Lower leg skin (tissue), 4 donors: Measurements from ENCODE around the gene ZNF76. TPM values are rescaled to one million over a fixed set of nuclear protein-coding genes. Genes with fewer than 3 reads are reported as not detected.

Experiments used
- DNase-seq, 2 donors: peaks; one replicate each; pipeline ENCODE4 v3.0.0-alpha.2; 2019; ENCODE audit warnings: low spot score in 2 of 2
- H3K4me3 ChIP-seq: fragments of 200-600 bp; sonication (generic); 2 replicates; pipeline ENCODE4 v1.5.1; 2017; ENCODE audit warnings: mild to moderate bottlenecking, low read depth; ENCODE audit not compliant: poor library complexity, severe bottlenecking
- CTCF ChIP-seq, 3 donors: fragments of 450-650 bp; IDR thresholded peaks; one replicate each; pipeline ENCODE4 v1.5.1; 2016; ENCODE audit warnings: antibody characterized with exemption in 3 of 3, mild to moderate bottlenecking in 3 of 3, moderate library complexity in 2 of 3
- POLR2A ChIP-seq, 2 donors: fragments of 450-650 bp; IDR thresholded peaks; one replicate each; pipeline ENCODE4 v1.6.1; 2016 to 2017; ENCODE audit warnings: antibody characterized with exemption in 2 of 2, mild to moderate bottlenecking in 1 of 2, moderate library complexity in 1 of 2
- WGBS, 2 donors: methylation state at CpG; one replicate each; pipeline ENCODE4 v1.1.5; 2018; 5-methylcytosine and 5-hydroxymethylcytosine counted together
- intact Hi-C: fragments of 100-400 bp; cut with DNase I; formaldehyde crosslinking; loops from one replicate; pipeline ENCODE4 v1.15.0; 2023; ENCODE audit warnings: low total_unique reads
- total RNA-seq, 4 donors: library from RNA; depleted of rRNA; stranded (reverse); fragments of >200 nt; gene quantifications; one replicate each; pipeline ENCODE4 v1.1.0, GENCODE V29; 2016

Gene ZNF76
- total RNA-seq, 4 donors from 2014 or later: 12.4 to 21.4 (median 16.8) TPM

- DNase-seq: peak in 1 of 2 donors; percentile 67
- intact Hi-C loops: loop anchor here (10.0 kb wide), 2 partner anchors 99 to 259 kb away; partner anchors contain the start of gene TCP11
- WGBS, 2 donors: 83 to 85% methylated on average over 16 of the region's 17 CpGs
- no peak for TF ChIP-seq CTCF (IDR thresholded peaks at IDR 0.05)
- no peak for TF ChIP-seq POLR2A (IDR thresholded peaks at IDR 0.05)
- H3K4me3 ChIP-seq: no peak overlapping the region
These were observed 16.1 kb upstream of the ZNF76 start for GRCh38 chr6:35243386-35243958.

GRCh38 chr6:35244551-35244950, 15.0 kb upstream of the ZNF76 start:
- TF ChIP-seq CTCF (IDR thresholded peaks at IDR 0.05) (no peak), POLR2A (IDR thresholded peaks at IDR 0.05) (no peak)
- no peak overlapping the region for H3K4me3 ChIP-seq
- WGBS, 2 donors: 97 to 99% methylated on average over 7 of the region's 7 CpGs
- intact Hi-C loops: loop anchor here (10.0 kb wide), 2 partner anchors 100 to 260 kb away; partner anchors contain the start of gene TCP11
- DNase-seq: peak in 1 of 2 donors; percentile 53

GRCh38 chr6:35247642-35248231, 11.8 kb upstream of the ZNF76 start:
- TF ChIP-seq CTCF (IDR thresholded peaks at IDR 0.05) (no peak), POLR2A (IDR thresholded peaks at IDR 0.05) (no peak)
- intact Hi-C loops: loop anchor here (10.0 kb wide), 2 partner anchors 103 to 263 kb away; partner anchors contain the start of gene TCP11
- WGBS, 2 donors: 87 to 94% methylated on average over 2 of the region's 2 CpGs
- peak in 1 of 2 donors; percentile 29 for DNase-seq
- no peak overlapping the region for H3K4me3 ChIP-seq

- TF ChIP-seq CTCF (IDR thresholded peaks at IDR 0.05) (no peak), POLR2A (IDR thresholded peaks at IDR 0.05) (no peak)
- 55 to 60% methylated on average over 3 of the region's 3 CpGs for WGBS, 2 donors
- no peak for DNase-seq
- intact Hi-C loops: loop anchor here (10.0 kb wide), 2 partner anchors 103 to 263 kb away; partner anchors contain the start of gene TCP11
- H3K4me3 ChIP-seq: no peak overlapping the region
These were observed 11.2 kb upstream of the ZNF76 start for GRCh38 chr6:35248300-35248699.

- WGBS, 2 donors: 65 to 78% methylated on average over 3 of the region's 3 CpGs
- intact Hi-C loops: loop anchor here (10.0 kb wide), 2 partner anchors 104 to 264 kb away; partner anchors contain the start of gene TCP11
These were observed 10.6 kb upstream of the ZNF76 start for GRCh38 chr6:35248965-35249364.

More at GRCh38 chr6:35248965-35249364, 10.6 kb upstream of the ZNF76 start:
- DNase-seq: peak in 1 of 2 donors; percentile 56
- no peak for TF ChIP-seq CTCF (IDR thresholded peaks at IDR 0.05)
- TF ChIP-seq POLR2A (IDR thresholded peaks at IDR 0.05): no peak
- no peak overlapping the region for H3K4me3 ChIP-seq
